H4 (cell line): ENCODE results near the gene SF3A1. TPM values are rescaled to one million over a fixed set of nuclear protein-coding genes. Genes with fewer than 3 reads are reported as not detected.

Experiments used
- DNase-seq: peaks from one replicate; pipeline ENCODE4 v3.0.0-alpha.2; 2015; ENCODE audit warnings: low spot score
- total RNA-seq: library from RNA; depleted of rRNA; stranded (reverse); fragments of >200 nt; shearing (Covaris generic); gene quantifications from 2 replicates; pipeline ENCODE4 v1.2.3, GENCODE V29; 2014

Gene SF3A1
- total RNA-seq, 1 experiment from 2014 or later: 14.5 TPM

DNA sequence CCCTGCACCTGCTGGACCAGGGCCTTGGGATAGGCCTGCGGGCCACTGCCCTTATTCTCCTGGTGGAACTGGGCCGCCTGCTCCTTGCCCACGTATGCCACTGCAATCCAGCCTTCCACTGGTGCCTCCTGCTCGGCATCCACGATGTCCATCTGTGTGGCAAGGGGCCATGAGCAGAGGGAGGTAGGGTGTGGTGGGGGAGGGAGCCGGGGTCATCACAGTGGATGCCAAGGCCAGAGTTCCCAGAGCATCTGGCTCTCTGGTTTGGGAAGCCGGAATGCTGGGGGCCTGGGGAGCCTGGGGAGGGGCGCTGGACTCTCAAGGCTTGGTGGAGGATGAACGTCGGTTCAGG is 29.9 kb upstream of the SF3A1 start:
- DNase-seq: no peak

DNA sequence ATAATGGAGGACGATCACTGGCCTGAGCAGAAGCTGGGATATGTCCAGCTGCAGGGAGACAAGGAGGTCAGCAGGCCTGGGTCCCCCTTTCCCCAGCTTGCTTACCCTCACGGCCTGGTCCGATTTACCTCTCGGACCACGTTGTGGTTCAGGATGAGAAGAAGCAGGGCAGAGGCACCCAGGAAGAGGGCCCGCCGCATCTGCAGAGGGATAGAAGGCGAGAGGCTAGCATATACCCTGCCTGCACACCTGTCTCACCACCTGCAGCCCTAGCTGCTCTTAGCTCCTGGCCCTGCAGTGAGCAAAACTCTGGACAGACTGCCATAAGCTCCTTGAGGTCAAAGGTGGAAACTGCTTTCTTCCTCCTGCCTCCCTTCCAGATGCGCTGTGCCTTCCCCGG is 29.2 kb upstream of the SF3A1 start:
- DNase-seq: no peak

DNA sequence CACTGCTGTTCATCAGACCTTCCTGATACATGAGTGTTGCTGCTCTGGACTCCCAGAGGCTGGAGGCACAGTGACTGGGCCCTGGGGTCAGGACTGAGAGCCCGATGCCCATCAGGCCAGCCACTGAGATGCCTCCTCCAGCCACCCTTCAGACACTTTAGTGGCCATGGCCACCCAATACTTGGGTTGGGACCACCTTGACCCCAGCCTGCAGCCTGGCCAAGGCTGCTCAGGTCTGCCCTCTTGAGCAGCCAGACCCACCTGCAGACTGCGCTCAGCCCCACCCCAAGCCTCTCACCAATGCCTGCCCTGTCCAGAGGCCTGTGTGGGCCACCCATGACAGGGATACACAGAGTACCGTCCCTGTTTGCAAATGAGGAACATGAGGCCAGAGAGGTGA is 26.4 kb upstream of the SF3A1 start:
- DNase-seq: no peak

DNA sequence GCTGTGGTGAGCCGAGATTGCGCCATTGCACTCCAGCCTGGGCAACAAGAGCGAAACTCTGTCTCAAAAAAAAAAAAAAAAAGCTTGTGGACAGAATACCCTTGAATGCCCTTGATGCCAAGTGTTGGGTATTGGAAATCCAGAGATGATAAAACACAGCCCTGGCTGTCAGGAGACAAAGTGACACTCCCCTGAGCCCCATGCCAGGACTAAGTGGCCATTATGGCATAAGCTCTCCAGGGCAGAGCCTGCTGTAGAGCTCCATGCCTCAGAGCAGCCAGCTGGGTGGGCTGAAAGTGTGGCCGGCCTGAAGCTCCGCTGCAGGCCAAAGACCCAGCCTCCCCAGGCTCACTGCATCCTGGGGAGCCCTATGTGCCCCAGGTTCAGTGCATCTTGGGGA is 25.6 kb upstream of the SF3A1 start:
- DNase-seq: no peak

DNA sequence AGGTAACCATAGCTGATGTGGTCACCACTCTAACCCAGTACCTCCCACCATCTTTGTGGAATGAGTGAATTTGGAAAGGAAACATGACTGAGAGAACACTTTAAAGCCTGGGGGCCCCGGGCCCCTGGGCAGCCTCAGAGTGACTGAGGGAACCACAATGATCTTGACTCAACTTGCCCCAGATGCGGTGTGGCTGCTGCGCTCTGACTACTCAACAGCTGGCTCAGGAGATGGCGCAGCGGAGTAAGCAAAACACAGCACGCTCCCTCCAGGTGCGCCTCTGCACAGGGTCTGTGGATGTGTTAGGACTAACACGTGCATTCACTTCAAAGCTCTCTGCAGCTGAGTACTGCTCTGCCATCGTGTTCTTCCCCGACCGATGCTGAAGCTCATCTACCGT is 24.6 kb upstream of the SF3A1 start:
- DNase-seq: no peak

DNA sequence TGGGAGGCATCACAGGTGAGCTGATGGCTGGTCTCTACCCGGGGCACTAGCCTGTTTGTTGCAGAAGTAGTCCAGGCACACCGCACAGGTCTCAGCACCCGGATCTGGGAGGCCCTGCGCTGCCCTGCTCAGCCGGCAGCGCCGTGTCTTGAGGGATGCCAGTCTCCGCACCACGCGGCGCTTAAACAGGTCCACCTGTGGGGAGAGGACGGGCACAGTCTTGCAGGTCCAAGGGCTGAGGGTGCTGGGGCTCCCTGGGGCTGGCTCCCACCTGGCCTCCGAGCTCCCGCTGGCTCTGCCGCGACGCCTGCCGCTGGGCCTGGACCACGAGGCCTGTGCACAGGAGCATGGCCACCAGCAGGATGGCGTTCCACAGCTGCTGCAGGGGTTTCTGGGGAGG is 23.3 kb upstream of the SF3A1 start:
- no peak for DNase-seq

DNA sequence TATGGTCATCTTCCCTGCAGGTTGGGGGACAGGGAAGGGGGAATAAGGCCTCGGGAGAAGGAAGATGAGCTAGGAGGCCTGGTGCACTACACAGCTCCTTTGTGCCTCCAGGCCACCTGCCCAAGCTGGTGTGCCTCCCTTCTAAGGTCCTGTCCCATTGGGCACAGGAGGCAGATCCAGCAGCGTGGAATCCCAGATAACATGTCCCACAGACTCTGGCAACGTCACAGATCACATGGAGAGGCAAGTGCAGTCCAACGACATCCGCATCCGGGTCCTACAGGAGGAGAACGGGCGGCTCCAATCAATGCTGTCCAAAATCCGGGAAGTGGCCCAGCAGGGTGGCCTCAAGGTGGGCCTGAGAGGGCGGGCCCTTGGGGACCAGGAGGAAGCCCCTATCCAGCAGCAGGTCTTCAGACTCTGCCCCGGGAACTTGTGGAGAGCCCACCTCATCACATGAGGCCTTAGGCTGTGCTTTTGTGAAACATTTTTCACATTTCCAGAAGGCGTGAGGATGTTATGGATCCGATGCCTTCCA is 18.7 kb upstream of the SF3A1 start:
- DNase-seq: no peak

DNA sequence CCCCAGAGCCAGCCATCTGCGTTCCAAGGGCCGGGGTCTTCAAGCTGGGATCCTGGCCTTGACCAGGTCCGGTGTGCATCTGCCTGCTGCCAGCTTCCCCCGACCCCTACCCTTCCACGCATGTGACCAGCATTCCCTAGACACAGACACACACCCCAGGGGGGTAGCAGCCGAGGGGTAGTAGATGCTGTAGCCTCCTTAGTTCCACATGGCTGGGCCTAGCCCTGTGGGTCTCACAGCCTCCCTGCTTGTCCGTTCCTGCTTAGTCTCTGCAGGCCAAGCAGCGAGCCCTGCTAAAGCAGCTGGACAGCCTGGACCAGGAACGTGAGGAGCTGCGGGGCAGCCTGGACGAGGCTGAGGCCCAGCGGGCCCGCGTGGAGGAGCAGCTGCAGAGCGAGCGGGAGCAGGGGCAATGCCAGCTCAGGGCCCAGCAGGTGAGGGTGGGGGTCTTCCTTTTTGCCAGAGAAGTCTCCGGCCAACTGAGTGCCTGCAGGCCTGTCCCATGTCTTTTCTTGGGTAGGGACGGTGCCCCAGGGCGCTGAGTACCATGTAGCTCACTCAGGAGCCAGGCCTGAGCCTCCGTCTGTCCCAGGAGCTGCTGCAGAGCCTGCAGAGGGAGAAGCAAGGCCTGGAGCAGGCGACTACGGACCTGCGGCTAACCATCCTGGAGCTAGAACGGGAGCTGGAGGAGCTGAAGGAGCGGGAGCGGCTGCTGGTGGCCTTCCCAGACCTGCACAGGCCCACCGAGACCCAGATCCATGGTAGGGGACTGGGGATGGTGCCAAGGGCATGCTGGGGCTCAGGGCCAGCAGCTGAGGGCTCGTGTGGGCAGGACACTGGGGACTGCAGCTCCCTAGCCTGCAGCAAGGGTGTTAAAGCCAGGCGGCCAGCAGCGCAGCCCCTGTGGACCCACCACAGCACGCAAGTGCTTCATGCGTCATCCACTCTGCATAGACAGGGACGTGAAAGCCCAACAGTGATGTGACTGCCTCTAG is 16.9 kb upstream of the SF3A1 start:
- no peak for DNase-seq

DNA sequence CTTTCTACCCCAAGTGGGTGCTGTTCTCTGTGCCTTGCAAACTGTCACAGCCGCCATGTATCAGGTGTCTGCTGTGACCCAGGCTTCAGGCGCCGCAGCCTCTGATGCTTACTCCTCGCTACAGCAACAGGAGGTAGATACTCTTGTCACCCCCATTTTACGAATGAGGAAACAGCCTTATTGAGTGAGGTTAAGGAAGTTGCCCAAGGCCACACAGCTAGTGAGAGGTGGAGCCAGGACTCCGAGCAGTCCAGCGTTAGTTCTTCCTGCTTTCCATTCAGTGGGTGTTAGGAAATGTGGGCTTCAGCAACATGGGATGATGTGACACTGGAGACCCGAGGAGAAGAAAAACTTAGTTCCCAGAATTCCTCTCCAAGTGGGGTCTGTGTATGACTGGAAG is 16.2 kb upstream of the SF3A1 start:
- no peak for DNase-seq

- no peak for DNase-seq
Measured at GRCh38 chr22:30371981-30372380, 15.3 kb upstream of the SF3A1 start.

DNA sequence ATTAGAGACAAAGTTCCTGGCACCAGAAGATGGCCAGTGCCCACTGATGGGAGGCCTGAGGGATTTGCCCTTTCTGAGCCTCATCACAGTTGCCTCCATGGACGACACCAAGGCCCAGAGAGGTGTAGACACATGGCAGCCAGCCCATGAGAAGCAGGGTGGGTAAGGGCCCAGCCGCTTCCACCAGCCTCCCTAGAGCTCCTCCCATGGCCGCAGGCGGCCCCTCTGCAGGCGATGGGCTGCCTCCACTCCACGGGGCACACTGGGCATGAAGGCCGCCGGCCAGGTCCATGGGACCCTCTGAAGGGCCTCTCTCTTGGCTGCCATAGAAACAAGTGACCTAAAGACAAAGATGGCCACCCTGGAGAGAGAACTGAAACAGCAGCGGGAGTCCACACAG is 14.6 kb upstream of the SF3A1 start:
- no peak for DNase-seq

GRCh38 chr22:30370641-30371230 is 14.0 kb upstream of the SF3A1 start:
- no peak for DNase-seq

- DNase-seq: no peak
Measured at GRCh38 chr22:30368420-30368819, 11.7 kb upstream of the SF3A1 start.

GRCh38 chr22:30365891-30366290 is 9.2 kb upstream of the SF3A1 start:
- no peak for DNase-seq

DNA sequence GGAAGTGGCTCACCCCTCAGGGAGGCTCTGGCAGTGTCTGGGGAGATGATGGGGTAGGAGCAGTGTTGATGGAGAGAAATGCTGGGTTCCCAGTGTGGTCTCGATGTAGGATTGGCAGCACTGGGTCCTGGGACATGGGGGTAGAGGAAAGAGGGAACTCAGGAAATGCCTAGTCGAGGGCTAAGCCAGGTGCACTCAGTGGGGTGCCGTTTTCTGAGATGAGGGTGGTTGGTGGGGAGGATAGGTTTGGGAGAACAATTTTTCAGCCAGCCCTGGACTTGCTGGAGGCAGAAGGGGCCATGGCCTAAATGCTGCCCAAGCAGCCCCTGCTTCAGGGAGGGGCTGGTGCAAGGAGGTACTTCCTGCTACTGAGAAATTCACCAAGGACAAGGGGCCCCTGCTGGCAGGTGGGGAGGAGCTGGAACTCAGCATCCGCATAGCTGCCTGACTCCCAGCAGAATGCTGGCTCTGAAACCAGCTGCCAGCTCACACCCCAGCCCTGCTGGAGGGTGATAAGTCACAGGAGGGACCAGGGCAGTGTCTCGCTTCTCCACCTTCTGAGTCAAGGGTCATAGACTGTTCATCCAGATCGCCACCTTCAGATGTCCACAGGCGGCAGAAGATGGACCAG is 6.1 kb upstream of the SF3A1 start:
- no peak for DNase-seq

- DNase-seq: no peak
Measured at GRCh38 chr22:30361916-30362650, 5.4 kb upstream of the SF3A1 start.

DNA sequence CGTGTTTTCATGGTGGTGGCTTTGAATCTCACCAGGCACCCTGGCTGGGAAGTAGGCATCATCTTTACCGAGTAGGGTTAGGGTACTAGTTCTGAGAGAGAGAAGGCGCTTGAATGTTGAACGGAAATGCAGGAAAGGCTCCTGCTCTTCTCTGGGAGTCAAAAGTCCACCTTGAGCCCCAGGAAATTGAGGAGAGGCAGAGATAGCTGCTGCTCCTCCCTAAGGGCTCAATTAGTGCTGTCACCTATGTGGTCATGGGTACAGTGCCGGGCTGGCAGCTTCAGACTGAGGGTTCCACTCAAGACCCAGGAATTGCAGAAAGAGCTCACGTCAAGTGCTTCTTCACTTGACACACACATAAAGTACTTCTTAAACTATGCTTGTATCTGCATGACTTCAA is 1.8 kb upstream of the SF3A1 start:
- DNase-seq: no peak

DNA sequence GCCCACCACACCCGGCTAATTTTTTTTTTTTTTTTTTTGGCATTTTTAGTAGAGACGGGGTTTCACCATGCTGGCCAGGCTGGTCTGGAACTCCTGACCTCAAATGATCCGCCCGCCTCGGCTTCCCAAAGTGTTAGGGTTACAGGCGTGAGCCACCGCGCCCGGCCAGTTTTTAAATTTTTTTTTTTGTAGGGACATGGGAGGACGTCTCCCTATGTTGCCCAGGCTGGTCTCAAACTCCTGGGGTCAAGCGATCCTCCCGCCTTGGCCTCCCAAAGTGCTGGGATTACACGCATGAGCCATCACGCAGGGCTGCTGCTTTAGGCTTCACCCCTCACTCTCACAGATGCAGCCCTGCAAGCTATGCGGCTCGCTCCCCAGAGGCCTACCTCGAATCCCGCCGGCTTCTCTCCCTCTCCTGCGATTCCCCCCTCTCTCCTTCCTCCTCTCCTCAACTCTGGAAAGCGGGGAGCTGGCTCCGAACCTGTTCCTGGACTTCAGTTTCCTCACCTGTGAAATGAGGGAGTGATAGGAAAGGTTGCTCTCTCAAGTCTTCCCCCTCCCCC is 1.0 kb upstream of the SF3A1 start:
- DNase-seq: no peak

GRCh38 chr22:30357236-30357570 is 509 bp upstream of the SF3A1 start:
- DNase-seq: no peak

GRCh38 chr22:30354644-30355043 is 2.0 kb downstream of the SF3A1 start:
- no peak for DNase-seq

DNA sequence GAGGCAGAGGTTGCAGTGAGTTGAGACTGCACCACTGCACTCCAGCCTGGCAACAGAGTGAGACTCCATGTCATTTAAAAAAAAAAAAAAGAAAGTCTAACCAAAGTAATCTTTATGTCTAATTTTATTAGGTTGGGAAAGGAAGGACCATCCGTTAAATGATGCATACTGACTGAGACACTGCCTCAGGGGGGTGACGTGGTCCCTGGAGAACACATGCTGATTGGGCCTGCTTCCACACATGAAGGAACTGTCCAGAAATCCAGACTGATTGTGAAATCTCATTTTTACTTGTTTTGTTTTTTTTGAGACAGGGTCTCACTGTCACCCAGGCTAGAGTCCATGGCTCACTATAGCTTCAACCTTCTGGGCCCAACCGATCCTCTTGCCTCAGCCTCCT is 5.5 kb downstream of the SF3A1 start:
- no peak for DNase-seq

DNA sequence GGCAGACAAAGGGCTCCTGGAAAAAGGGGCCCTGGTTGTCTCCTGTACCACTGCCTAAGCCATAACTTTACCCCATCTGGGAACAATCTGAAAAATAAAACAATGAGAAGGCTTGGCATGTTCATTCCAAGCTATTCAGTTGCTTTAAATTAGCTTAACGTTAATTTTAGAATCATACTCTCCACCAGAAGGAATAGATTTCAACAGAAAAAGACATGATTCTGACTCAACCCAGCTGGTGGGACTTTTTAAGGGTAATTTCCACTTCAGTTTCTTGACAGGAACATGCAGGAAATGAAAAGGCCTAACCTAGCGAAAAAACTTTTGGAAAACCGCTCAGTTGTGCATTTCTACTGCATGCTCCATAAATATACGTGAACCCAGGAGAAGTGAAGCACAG is 7.9 kb downstream of the SF3A1 start:
- no peak for DNase-seq
